HepG2 (cell line): Measurements from ENCODE around the gene SGPP2.

ENCODE experiments used
- CTCF ChIP-seq: sonication (generic); formaldehyde crosslinking; IDR thresholded peaks from 2 replicates; pipeline ENCODE4 v1.5.0; 2020; ENCODE audit warnings: mild to moderate bottlenecking, missing genetic modification reagents, moderate library complexity
- MLX ChIP-seq: IDR thresholded peaks from 2 replicates; pipeline ENCODE4 v1.6.1; 2016
- MYC ChIP-seq: sonication (generic); formaldehyde crosslinking; IDR thresholded peaks from 2 replicates; pipeline ENCODE4 v1.9.0; 2021; ENCODE audit warnings: missing genetic modification reagents, borderline replicate concordance
- NFE2L2 ChIP-seq: fragments of 150-350 bp; IDR thresholded peaks from 2 replicates; pipeline ENCODE4 v1.6.1; 2014; ENCODE audit warnings: low read length
- TCF7 ChIP-seq: sonication (generic); IDR thresholded peaks from 2 replicates; pipeline ENCODE4 v1.6.1; 2016; ENCODE audit warnings: antibody characterized with exemption, low read depth
- ZBTB34 ChIP-seq: sonication (generic); formaldehyde crosslinking; IDR thresholded peaks from 2 replicates; pipeline ENCODE4 v1.8.0; 2022; ENCODE audit warnings: mild to moderate bottlenecking, missing genetic modification reagents
- ZFP37 ChIP-seq: sonication (generic); formaldehyde crosslinking; IDR thresholded peaks from 2 replicates; pipeline ENCODE4 v1.4.0; 2020; ENCODE audit warnings: missing genetic modification reagents, borderline replicate concordance
- ZNF263 ChIP-seq: sonication (generic); formaldehyde crosslinking; IDR thresholded peaks from 2 replicates; pipeline ENCODE4 v1.4.0; 2020; ENCODE audit warnings: missing genetic modification reagents
- ZNF639 ChIP-seq: conservative IDR thresholded peaks from 2 replicates; pipeline ENCODE4 v1.6.1; 2018; ENCODE audit warnings: missing genetic modification reagents
- ZNF782 ChIP-seq: sonication (generic); formaldehyde crosslinking; IDR thresholded peaks from 2 replicates; pipeline ENCODE4 v1.4.0; 2020; ENCODE audit warnings: missing genetic modification reagents, mild to moderate bottlenecking, borderline replicate concordance

- TF ChIP-seq ZNF263 (CRISPR knock-in tag) (no peak), ZNF782 (CRISPR knock-in tag) (no peak), NFE2L2 (no peak), MLX (CRISPR knock-in tag) (no peak), MYC (CRISPR knock-in tag) (no peak), CTCF (no peak), ZBTB34 (CRISPR knock-in tag) (no peak), TCF7 (no peak), ZNF639 (CRISPR knock-in tag) (no peak), ZFP37 (CRISPR knock-in tag) (no peak)
These were observed 20.9 kb downstream of the SGPP2 start for GRCh38 chr2:222445227-222445626.
